Bronchial epithelial cell (primary cell): ENCODE results near the gene KRTAP10-9. TPM values are rescaled to one million over a fixed set of nuclear protein-coding genes. Genes with fewer than 3 reads are reported as not detected.
"Not testable (repeated sequence)": the region's sequence is repeated elsewhere in the genome, so short reads cannot be mapped to it uniquely, and the experiment has no call there.

Source experiments
- DNase-seq: peaks from one replicate; pipeline ENCODE4 v3.0.0-alpha.2; 2010; ENCODE audit warnings: low read depth
- FAIRE-seq: peaks from 2 replicates; lab custom pipeline; 2011; peaks lifted over from hg19 to GRCh38; lab: Jason Lieb, UNC
- H3K27me3 ChIP-seq: 2 replicates; pipeline ENCODE4 v1.5.1; 2011; ENCODE audit warnings: low read length; ENCODE audit not compliant: control insufficient read depth, insufficient read depth
- H3K36me3 ChIP-seq: 2 replicates; pipeline ENCODE4 v1.5.1; 2011; ENCODE audit warnings: low read length; ENCODE audit not compliant: control insufficient read depth, insufficient read depth
- H3K4me3 ChIP-seq: 2 replicates; pipeline ENCODE4 v1.5.1; 2011; ENCODE audit warnings: mild to moderate bottlenecking, low read depth, low read length, control low read depth
- CTCF ChIP-seq: IDR thresholded peaks from 2 replicates; pipeline ENCODE4 v1.5.1; 2011; ENCODE audit warnings: mild to moderate bottlenecking, moderate library complexity, low read length, control low read depth, inconsistent platforms; ENCODE audit not compliant: insufficient read depth, severe bottlenecking
- total RNA-seq: library from RNA; depleted of rRNA; stranded (reverse); fragments of >200 nt; gene quantifications from 2 replicates; pipeline ENCODE4 v1.2.1, GENCODE V29; 2014

KRTAP10-9 gene
- total RNA-seq, 1 donor from 2014 or later = not detected

- DNase-seq = no peak
- Histone ChIP-seq H3K36me3 (no peaks in the 10 kb centered on the region), H3K27me3 (no peaks in the 10 kb centered on the region), H3K4me3 (no peak overlapping the region)
- FAIRE-seq = no peak
- no peak for TF ChIP-seq CTCF
Observed at GRCh38 chr21:44609193-44609592, 17.7 kb upstream of the KRTAP10-9 start.

- not testable (repeated sequence) for H3K4me3 ChIP-seq, H3K27me3 ChIP-seq, DNase-seq, H3K36me3 ChIP-seq, FAIRE-seq
Observed at GRCh38 chr21:44610157-44610843, 16.6 kb upstream of the KRTAP10-9 start.

- no peaks in the 10 kb centered on the region for H3K36me3 ChIP-seq
- H3K4me3 ChIP-seq = no peak overlapping the region
- H3K27me3 ChIP-seq = no peaks in the 10 kb centered on the region
- DNase-seq (no peak), FAIRE-seq (no peak)
- TF ChIP-seq CTCF = no peak
Observed at GRCh38 chr21:44611551-44611950, 15.3 kb upstream of the KRTAP10-9 start.

GRCh38 chr21:44612029-44612486 is 14.8 kb upstream of the KRTAP10-9 start, which contains the start of gene KRTAP10-8:
Gene KRTAP10-8, plus strand, starts transcription at chr21:44612079. Its CDS starts 22 bp downstream, at chr21:44612101.
- no peaks in the 10 kb centered on the region for H3K36me3 ChIP-seq
- H3K27me3 ChIP-seq = no peaks in the 10 kb centered on the region
- TF ChIP-seq CTCF = no peak
- no peak within 1 kb of the TSS for H3K4me3 ChIP-seq
- FAIRE-seq (no peak), DNase-seq (no peak)

- Histone ChIP-seq H3K4me3 (no peak overlapping the region), H3K27me3 (no peaks in the 10 kb centered on the region), H3K36me3 (no peaks in the 10 kb centered on the region)
- no peak for TF ChIP-seq CTCF
- no peak for DNase-seq
- no peak for FAIRE-seq
Observed at GRCh38 chr21:44612669-44613229, 14.1 kb upstream of the KRTAP10-9 start.

- no peaks in the 10 kb centered on the region for H3K36me3 ChIP-seq
- DNase-seq = no peak
Observed at GRCh38 chr21:44613386-44614155, 13.3 kb upstream of the KRTAP10-9 start.

More at GRCh38 chr21:44613386-44614155, 13.3 kb upstream of the KRTAP10-9 start:
- no peaks in the 10 kb centered on the region for H3K27me3 ChIP-seq
- no peak overlapping the region for H3K4me3 ChIP-seq
- TF ChIP-seq CTCF = no peak
- no peak for FAIRE-seq
